K562 (cell line): ENCODE measurements around the gene TPSG1.

Experiments
- CC2D1A ChIP-seq: fragments of 450-650 bp; IDR thresholded peaks from 2 replicates; pipeline ENCODE4 v1.6.1; 2017; ENCODE audit warnings: mild to moderate bottlenecking
- ELF4 ChIP-seq: fragments of 450-650 bp; formaldehyde crosslinking; IDR thresholded peaks from 2 replicates; pipeline ENCODE4 v1.4.0; 2022; ENCODE audit warnings: missing genetic modification characterization
- EP300 ChIP-seq: IDR thresholded peaks from 2 replicates; pipeline ENCODE4 v1.6.1; 2012; ENCODE audit warnings: low read length, improper control_type of control experiment
- GATA2 ChIP-seq: sonication (generic); formaldehyde crosslinking; IDR thresholded peaks from 2 replicates; pipeline ENCODE4 v1.4.0; 2020; ENCODE audit warnings: mild to moderate bottlenecking, missing genetic modification reagents
- KLF1 ChIP-seq: fragments of 450-650 bp; IDR thresholded peaks from 2 replicates; pipeline ENCODE4 v1.6.1; 2016; ENCODE audit warnings: missing genetic modification characterization, missing compliant biosample characterization
- NEUROD1 ChIP-seq: fragments of 150-350 bp; IDR thresholded peaks from 2 replicates; pipeline ENCODE4 v1.6.1; 2014; ENCODE audit warnings: borderline replicate concordance, low read length, low read depth; ENCODE audit not compliant: partially characterized antibody
- POLR2A ChIP-seq: fragments of 450-650 bp; conservative IDR thresholded peaks from 2 replicates; pipeline ENCODE4 v1.6.1; 2016
- ZNF253 ChIP-seq: fragments of 250-450 bp; sonication (Bioruptor Pico); conservative IDR thresholded peaks from 2 replicates; pipeline ENCODE4 v1.6.1; 2021; ENCODE audit warnings: mild to moderate bottlenecking
- TF ChIP-seq, protein P1 (sequence below), 2 experiments: fragments of 450-650 bp; formaldehyde crosslinking in 1 of 2; IDR thresholded peaks; 2 replicates each; pipeline versions ENCODE4 v1.4.0 to v1.6.1; 2014 to 2020; ENCODE audit warnings: mild to moderate bottlenecking in 2 of 2, borderline replicate concordance in 1 of 2, low read depth in 1 of 2
- TF ChIP-seq, protein P2 (sequence below): sonication (generic); formaldehyde crosslinking; IDR thresholded peaks from 2 replicates; pipeline ENCODE4 v1.8.1; 2022; ENCODE audit warnings: missing genetic modification reagents

DNA sequence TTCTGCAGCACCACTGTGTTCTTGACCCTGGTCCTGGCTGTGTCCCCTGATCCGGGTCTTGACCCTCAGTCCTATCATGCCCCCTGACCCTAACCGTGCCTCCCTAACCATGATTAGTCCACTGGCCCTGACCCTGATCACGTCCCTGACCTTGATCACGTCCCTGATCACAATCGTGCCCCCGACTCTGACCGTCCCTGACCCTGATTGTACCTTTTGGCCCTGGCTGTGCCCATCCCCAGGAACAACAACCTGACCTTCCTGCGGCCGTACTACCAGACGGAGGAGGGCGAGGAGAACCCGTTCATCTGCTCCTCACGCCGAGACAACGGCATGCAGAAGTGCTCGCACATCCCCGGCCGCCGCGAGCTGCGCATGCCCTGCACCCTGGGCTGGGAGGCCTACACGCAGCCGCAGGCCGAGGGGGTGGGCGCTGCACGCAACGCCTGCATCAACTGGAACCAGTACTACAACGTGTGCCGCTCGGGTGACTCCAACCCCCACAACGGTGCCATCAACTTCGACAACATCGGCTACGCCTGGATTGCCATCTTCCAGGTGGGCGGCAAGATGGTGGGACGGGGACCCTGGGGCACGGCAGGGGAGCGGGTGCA lies 24.9 kb downstream of the TPSG1 start:
- TF ChIP-seq GATA2 (CRISPR knock-in tag): no peak
- TF ChIP-seq, protein P1, sequence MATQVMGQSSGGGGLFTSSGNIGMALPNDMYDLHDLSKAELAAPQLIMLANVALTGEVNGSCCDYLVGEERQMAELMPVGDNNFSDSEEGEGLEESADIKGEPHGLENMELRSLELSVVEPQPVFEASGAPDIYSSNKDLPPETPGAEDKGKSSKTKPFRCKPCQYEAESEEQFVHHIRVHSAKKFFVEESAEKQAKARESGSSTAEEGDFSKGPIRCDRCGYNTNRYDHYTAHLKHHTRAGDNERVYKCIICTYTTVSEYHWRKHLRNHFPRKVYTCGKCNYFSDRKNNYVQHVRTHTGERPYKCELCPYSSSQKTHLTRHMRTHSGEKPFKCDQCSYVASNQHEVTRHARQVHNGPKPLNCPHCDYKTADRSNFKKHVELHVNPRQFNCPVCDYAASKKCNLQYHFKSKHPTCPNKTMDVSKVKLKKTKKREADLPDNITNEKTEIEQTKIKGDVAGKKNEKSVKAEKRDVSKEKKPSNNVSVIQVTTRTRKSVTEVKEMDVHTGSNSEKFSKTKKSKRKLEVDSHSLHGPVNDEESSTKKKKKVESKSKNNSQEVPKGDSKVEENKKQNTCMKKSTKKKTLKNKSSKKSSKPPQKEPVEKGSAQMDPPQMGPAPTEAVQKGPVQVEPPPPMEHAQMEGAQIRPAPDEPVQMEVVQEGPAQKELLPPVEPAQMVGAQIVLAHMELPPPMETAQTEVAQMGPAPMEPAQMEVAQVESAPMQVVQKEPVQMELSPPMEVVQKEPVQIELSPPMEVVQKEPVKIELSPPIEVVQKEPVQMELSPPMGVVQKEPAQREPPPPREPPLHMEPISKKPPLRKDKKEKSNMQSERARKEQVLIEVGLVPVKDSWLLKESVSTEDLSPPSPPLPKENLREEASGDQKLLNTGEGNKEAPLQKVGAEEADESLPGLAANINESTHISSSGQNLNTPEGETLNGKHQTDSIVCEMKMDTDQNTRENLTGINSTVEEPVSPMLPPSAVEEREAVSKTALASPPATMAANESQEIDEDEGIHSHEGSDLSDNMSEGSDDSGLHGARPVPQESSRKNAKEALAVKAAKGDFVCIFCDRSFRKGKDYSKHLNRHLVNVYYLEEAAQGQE (IDR thresholded peaks at IDR 0.05; ENCODE audit: borderline replicate concordance): no peak
- TF ChIP-seq, protein P1 (CRISPR knock-in tag; IDR thresholded peaks at IDR 0.05; ENCODE audit: low read depth): no peak
- TF ChIP-seq CC2D1A: no peak
- no peak for TF ChIP-seq NEUROD1
- TF ChIP-seq KLF1 (tag): no peak
- TF ChIP-seq ELF4 (CRISPR knock-in tag): no peak
- TF ChIP-seq POLR2A: no peak
- TF ChIP-seq ZNF253: no peak
- no peak for TF ChIP-seq EP300
- TF ChIP-seq, protein P2, sequence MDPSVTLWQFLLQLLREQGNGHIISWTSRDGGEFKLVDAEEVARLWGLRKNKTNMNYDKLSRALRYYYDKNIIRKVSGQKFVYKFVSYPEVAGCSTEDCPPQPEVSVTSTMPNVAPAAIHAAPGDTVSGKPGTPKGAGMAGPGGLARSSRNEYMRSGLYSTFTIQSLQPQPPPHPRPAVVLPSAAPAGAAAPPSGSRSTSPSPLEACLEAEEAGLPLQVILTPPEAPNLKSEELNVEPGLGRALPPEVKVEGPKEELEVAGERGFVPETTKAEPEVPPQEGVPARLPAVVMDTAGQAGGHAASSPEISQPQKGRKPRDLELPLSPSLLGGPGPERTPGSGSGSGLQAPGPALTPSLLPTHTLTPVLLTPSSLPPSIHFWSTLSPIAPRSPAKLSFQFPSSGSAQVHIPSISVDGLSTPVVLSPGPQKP (CRISPR knock-in tag): no peak
